Measurements from ENCODE around the gene SLC37A1.

Gene SLC37A1

DNA sequence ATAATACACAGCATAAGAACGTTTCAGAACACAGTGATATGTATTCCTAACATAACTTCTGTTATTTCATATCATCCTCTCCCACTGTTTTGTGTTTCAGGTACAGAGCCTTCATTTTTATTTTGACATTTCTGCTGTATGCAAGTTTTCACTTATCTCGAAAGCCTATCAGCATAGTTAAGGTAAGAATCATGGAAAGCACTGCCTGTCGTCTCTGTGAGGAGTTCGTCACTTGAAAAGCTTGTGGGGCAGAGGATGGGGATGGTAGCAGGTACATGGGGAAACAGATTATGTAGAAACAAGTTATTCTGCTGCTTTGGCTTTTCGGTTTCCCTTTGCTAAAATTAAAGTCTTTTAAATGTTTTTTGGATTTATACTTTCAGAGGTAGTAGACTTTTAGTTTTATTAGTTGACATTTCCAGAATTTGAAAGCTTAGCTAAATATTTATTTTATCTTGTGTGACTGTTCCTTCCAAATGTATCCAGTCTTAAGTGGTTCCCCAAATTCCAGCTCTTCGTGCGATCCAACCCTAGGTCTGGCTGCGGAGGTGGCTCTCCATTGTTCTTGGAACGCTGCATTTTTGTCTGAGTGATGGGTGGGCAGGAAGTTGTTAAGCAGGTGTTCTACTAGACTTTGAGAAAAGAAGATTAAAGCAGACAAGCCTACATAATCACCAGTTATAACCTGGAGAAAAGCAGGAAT is 12.2 kb downstream of the SLC37A1 start (continued):
- TF ChIP-seq, protein P1, sequence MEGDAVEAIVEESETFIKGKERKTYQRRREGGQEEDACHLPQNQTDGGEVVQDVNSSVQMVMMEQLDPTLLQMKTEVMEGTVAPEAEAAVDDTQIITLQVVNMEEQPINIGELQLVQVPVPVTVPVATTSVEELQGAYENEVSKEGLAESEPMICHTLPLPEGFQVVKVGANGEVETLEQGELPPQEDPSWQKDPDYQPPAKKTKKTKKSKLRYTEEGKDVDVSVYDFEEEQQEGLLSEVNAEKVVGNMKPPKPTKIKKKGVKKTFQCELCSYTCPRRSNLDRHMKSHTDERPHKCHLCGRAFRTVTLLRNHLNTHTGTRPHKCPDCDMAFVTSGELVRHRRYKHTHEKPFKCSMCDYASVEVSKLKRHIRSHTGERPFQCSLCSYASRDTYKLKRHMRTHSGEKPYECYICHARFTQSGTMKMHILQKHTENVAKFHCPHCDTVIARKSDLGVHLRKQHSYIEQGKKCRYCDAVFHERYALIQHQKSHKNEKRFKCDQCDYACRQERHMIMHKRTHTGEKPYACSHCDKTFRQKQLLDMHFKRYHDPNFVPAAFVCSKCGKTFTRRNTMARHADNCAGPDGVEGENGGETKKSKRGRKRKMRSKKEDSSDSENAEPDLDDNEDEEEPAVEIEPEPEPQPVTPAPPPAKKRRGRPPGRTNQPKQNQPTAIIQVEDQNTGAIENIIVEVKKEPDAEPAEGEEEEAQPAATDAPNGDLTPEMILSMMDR (tag by site-specific recombination; IDR thresholded peaks at IDR 0.05): no peak
- TF ChIP-seq, protein P2, sequence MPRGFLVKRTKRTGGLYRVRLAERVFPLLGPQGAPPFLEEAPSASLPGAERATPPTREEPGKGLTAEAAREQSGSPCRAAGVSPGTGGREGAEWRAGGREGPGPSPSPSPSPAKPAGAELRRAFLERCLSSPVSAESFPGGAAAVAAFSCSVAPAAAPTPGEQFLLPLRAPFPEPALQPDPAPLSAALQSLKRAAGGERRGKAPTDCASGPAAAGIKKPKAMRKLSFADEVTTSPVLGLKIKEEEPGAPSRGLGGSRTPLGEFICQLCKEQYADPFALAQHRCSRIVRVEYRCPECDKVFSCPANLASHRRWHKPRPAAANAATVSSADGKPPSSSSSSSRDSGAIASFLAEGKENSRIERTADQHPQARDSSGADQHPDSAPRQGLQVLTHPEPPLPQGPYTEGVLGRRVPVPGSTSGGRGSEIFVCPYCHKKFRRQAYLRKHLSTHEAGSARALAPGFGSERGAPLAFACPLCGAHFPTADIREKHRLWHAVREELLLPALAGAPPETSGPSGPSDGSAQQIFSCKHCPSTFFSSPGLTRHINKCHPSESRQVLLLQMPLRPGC (tag by site-specific recombination; IDR thresholded peaks at IDR 0.05): no peak

- Histone ChIP-seq H3K27ac (ENCODE audit: extremely low read depth, low read depth, low read length) (no peak overlapping the region), H3K36me3 (ENCODE audit: control insufficient read depth in 2 of 2, insufficient read depth in 1 of 2, low read length in 2 of 2) (no peaks in the 10 kb centered on the region), H3K9me3 (ENCODE audit: control insufficient read depth, insufficient read depth, low read depth, low read length) (no peaks in the 10 kb centered on the region), H3K4me1 (ENCODE audit: control insufficient read depth, insufficient read depth, low read length) (peaks cover 6% of the 10 kb centered on the region), H3K4me3 (ENCODE audit: low read depth, low read length) (no peak overlapping the region)
- ChIA-PET POLR2A (no interaction called here), CTCF (interaction anchor here (0.6 kb wide), 1 partner anchor 480 kb away, joined by 3 read pairs; no protein-coding TSS in a partner anchor)
- TF ChIP-seq ZNF510 (tag by site-specific recombination; IDR thresholded peaks at IDR 0.05; ENCODE audit: insufficient replicate concordance): no peak
Measured at GRCh38 chr21:42526379-42526727, 12.7 kb downstream of the SLC37A1 start.

GRCh38 chr21:42527127-42527488 is 13.5 kb downstream of the SLC37A1 start:
- Histone ChIP-seq H3K27ac (ENCODE audit: extremely low read depth, low read depth, low read length) (no peak overlapping the region), H3K4me3 (ENCODE audit: low read depth, low read length) (no peak overlapping the region), H3K36me3 (ENCODE audit: control insufficient read depth in 2 of 2, insufficient read depth in 1 of 2, low read length in 2 of 2) (no peaks in the 10 kb centered on the region), H3K9me3 (ENCODE audit: control insufficient read depth, insufficient read depth, low read depth, low read length) (no peaks in the 10 kb centered on the region), H3K4me1 (ENCODE audit: control insufficient read depth, insufficient read depth, low read length) (peaks cover 6% of the 10 kb centered on the region)
- TF ChIP-seq SCRT2 (tag by site-specific recombination; IDR thresholded peaks at IDR 0.05): peak; percentile 70
- no peak for TF ChIP-seq ZNF664 (tag by site-specific recombination; IDR thresholded peaks at IDR 0.05)
- CTCF ChIA-PET: interaction anchor here (0.5 to 0.7 kb wide), 2 partner anchors 517 to 1358 kb away, joined by 3 to 4 read pairs; partner anchors contain the start of gene ZBTB21
- POLR2A ChIA-PET: no interaction called here

GRCh38 chr21:42527489-42528158 is 14.0 kb downstream of the SLC37A1 start:
- Histone ChIP-seq H3K4me1 (ENCODE audit: control insufficient read depth, insufficient read depth, low read length) (peaks cover 6% of the 10 kb centered on the region), H3K9me3 (ENCODE audit: control insufficient read depth, insufficient read depth, low read depth, low read length) (no peaks in the 10 kb centered on the region), H3K27ac (ENCODE audit: extremely low read depth, low read depth, low read length) (no peak overlapping the region), H3K36me3 (ENCODE audit: control insufficient read depth in 2 of 2, insufficient read depth in 1 of 2, low read length in 2 of 2) (no peaks in the 10 kb centered on the region), H3K4me3 (ENCODE audit: low read depth, low read length) (no peak overlapping the region)
- POLR2A ChIA-PET: no interaction called here
- TF ChIP-seq PRDM6 (tag by site-specific recombination; IDR thresholded peaks at IDR 0.05) (no peak), ELK4 (IDR thresholded peaks at IDR 0.05; ENCODE audit: borderline replicate concordance, low read depth, low read length) (no peak), ZNF791 (tag by site-specific recombination; IDR thresholded peaks at IDR 0.05) (no peak), IKZF3 (tag by site-specific recombination; IDR thresholded peaks at IDR 0.05) (no peak), ZNF558 (tag by site-specific recombination; IDR thresholded peaks at IDR 0.05) (no peak), ZNF341 (tag by site-specific recombination; IDR thresholded peaks at IDR 0.05; ENCODE audit: low read depth) (no peak), ZNF24 (tag by site-specific recombination; IDR thresholded peaks at IDR 0.05) (no peak)
- CTCF ChIA-PET: interaction anchor here (0.5 kb wide), 1 partner anchor 517 kb away, joined by 3 read pairs; the partner anchor contains the start of gene ZBTB21
